Upper lobe of right lung (tissue), 1 donor: ENCODE measurements around the gene OTOG. TPM values are rescaled to one million over a fixed set of nuclear protein-coding genes. Genes with fewer than 3 reads are reported as not detected.

Source experiments
- ATAC-seq: fragments of 200-7000 bp; cut with Tn5 transposase; one replicate; pipeline ENCODE4 v1.9.1; 2020; ENCODE audit warnings: mild to moderate bottlenecking, moderate library complexity
- DNase-seq: peaks from one replicate; pipeline ENCODE4 v3.0.0-alpha.2; 2020
- H3K27ac ChIP-seq: fragments of 200-600 bp; one replicate; pipeline ENCODE4 v1.8.0; 2022
- H3K27me3 ChIP-seq: fragments of 200-600 bp; one replicate; pipeline ENCODE4 v1.8.0; 2022; ENCODE audit warnings: mild to moderate bottlenecking
- H3K36me3 ChIP-seq: fragments of 200-600 bp; one replicate; pipeline ENCODE4 v1.8.0; 2022
- H3K4me1 ChIP-seq: fragments of 200-600 bp; one replicate; pipeline ENCODE4 v1.8.0; 2022
- H3K4me3 ChIP-seq: fragments of 200-600 bp; one replicate; pipeline ENCODE4 v1.8.0; 2022; ENCODE audit warnings: mild to moderate bottlenecking
- H3K9me3 ChIP-seq: fragments of 200-600 bp; one replicate; pipeline ENCODE4 v1.8.0; 2022
- intact Hi-C: fragments of 100-400 bp; cut with DNase I; formaldehyde crosslinking; loops from one replicate; pipeline ENCODE4 v1.11.0; 2022
- total RNA-seq: library from RNA; stranded (reverse); fragmentation: NEBNext Ultra II Directional; extraction: Animal tissue kit (Norgen Biotek cat#: 25700); gene quantifications from one replicate; pipeline ENCODE4 v1.2.1, GENCODE V29; 2021
- TF ChIP-seq, protein P1 (sequence below): fragments of 200-600 bp; IDR thresholded peaks from one replicate; pipeline ENCODE4 v1.8.0; 2022; ENCODE audit warnings: antibody characterized with exemption
- donor health status: DM: no; HTN: yes; CAD: no; lungs with severe emphysema.

Gene OTOG
- total RNA-seq, 1 donor from 2014 or later: not detected

DNA sequence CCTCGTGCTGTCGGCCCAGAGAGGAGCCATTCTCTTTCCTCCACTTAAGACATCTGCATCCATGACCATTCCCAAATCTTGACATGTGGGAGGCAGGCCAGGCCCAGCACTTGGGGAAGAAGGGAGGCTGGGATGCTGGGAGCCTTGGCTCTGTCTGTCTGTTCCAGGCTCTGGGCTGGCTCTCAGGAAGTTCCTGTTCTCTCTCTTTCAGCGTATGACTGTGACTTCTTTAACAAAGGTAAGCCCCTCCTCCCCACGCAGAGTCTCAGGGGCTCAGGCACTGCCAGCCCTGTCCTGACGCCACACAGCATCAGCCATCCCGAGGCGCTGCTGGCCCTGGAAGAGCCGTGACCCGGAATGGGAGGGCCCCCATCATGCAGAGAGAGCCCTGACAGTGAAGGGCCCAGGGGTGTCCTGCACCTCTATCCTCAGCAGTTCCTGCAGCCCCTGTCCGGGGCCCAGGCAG, 52.4 kb downstream of the OTOG start:
- Histone ChIP-seq H3K36me3 (no peaks in the 10 kb centered on the region), H3K27me3 (no peaks in the 10 kb centered on the region), H3K4me3 (no peak overlapping the region), H3K9me3 (no peaks in the 10 kb centered on the region), H3K27ac (no peak overlapping the region), H3K4me1 (no peaks in the 10 kb centered on the region)
- intact Hi-C loops: no loop called here
- TF ChIP-seq, protein P1, sequence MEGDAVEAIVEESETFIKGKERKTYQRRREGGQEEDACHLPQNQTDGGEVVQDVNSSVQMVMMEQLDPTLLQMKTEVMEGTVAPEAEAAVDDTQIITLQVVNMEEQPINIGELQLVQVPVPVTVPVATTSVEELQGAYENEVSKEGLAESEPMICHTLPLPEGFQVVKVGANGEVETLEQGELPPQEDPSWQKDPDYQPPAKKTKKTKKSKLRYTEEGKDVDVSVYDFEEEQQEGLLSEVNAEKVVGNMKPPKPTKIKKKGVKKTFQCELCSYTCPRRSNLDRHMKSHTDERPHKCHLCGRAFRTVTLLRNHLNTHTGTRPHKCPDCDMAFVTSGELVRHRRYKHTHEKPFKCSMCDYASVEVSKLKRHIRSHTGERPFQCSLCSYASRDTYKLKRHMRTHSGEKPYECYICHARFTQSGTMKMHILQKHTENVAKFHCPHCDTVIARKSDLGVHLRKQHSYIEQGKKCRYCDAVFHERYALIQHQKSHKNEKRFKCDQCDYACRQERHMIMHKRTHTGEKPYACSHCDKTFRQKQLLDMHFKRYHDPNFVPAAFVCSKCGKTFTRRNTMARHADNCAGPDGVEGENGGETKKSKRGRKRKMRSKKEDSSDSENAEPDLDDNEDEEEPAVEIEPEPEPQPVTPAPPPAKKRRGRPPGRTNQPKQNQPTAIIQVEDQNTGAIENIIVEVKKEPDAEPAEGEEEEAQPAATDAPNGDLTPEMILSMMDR: no peak
- ATAC-seq: no peak
- peak; percentile 56 for DNase-seq

DNA sequence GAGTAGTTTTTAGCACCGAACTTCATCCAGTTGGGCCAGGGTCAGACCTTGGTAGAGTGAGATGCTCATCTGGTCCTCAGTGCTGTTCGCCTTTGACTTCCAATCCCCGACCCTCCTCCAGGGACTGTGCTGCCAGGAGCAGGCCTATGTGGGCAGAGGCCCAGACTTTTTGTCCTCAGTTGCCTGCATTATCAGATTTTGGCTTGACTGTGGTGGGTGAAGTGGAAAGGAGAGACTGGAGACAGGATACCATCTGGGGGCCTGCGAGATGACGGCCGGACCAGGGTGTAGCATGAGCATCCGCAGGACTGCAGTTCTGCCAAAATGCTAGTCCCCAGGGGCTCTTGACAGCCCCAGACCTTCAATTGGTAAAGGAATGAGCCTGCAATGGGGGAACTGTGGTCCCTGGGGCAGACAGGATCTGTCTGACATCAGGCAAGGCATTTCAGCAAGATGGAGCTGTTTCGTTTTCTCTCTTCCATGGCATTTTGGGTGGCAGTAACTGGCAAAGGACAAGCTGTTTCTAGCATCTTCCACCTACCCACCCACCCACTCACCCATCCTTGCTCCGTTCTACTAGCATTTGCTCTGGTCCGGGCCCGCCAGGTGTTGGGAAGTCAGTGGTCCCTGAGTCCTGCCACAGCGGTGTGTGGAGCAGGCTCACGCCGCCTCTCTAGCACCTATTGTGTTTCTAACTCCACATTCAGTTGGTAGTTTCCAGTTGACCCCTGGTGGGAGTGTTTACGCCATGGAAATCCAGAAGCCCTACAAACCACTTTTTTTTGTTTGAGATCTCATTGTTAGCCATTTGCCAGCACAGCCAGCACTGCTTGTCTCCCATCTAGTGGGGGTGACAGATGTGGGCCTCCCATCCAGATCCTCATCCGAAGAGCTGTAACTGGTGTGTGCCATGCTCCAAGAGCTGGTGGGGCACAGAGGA, 53.5 kb downstream of the OTOG start:
- no peak overlapping the region for H3K4me3 ChIP-seq
- DNase-seq (no peak), ATAC-seq (no peak)
- no peaks in the 10 kb centered on the region for H3K9me3 ChIP-seq
- no peaks in the 10 kb centered on the region for H3K4me1 ChIP-seq
- H3K27ac ChIP-seq: no peak overlapping the region
- intact Hi-C loops: loop anchor here (10.0 kb wide), 1 partner anchor 384 kb away; no protein-coding TSS in a partner anchor
- TF ChIP-seq, protein P1: no peak
- no peaks in the 10 kb centered on the region for H3K27me3 ChIP-seq
- no peaks in the 10 kb centered on the region for H3K36me3 ChIP-seq

DNA sequence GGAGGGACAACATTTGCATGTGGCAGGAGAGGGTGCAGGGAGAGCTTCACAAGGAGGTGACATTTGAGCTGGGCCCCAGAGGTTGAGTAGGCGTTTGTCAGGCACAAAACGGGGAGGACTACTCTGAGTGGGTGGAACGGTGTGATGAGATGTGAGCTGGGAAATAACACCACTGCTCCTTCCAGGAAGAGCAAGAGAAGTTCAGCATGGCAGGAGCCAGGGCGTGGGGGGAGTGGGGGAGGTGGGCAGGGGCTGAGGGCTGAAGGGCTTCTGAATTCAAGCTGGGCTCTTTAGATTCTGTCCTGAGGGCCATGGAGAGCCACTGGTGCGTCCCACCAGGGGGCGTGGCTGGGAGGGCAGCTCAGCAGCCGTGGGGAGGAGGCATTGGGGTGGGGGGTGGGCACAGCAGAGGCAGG, 54.2 kb downstream of the OTOG start:
- intact Hi-C loops: loop anchor here (10.0 kb wide), 1 partner anchor 384 kb away; no protein-coding TSS in a partner anchor
- no peaks in the 10 kb centered on the region for H3K4me1 ChIP-seq
- DNase-seq (no peak), ATAC-seq (no peak)
- TF ChIP-seq, protein P1: no peak
- H3K9me3 ChIP-seq: no peaks in the 10 kb centered on the region
- H3K36me3 ChIP-seq: no peaks in the 10 kb centered on the region
- H3K4me3 ChIP-seq: no peak overlapping the region
- H3K27ac ChIP-seq: no peak overlapping the region
- H3K27me3 ChIP-seq: no peaks in the 10 kb centered on the region

DNA sequence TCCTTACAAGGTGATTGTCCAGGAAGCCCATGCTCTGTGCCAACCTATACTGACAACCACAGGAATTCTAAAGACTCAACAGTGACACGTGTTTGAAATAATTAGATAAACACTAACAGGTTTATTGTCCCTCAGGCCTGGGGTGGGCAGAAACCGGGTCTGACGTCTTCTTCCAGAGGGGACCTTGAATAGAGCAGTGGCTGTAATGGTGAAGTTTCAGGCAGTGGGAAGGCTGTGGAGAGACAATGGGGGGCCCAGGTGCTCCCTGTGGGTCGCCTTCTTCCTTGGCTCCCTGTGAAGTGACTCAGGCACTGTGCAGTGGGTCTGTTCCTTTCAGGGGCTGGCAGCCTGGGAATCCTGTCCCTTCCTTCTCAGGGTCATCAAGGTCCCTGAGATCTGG, 54.6 kb downstream of the OTOG start:
- no peaks in the 10 kb centered on the region for H3K36me3 ChIP-seq
- TF ChIP-seq, protein P1: no peak
- DNase-seq: no peak
- no peak for ATAC-seq
- intact Hi-C loops: loop anchor here (10.0 kb wide), 1 partner anchor 383 kb away; no protein-coding TSS in a partner anchor
- H3K4me1 ChIP-seq: no peaks in the 10 kb centered on the region
- H3K4me3 ChIP-seq: no peak overlapping the region
- no peaks in the 10 kb centered on the region for H3K9me3 ChIP-seq
- no peak overlapping the region for H3K27ac ChIP-seq
- H3K27me3 ChIP-seq: no peaks in the 10 kb centered on the region

DNA sequence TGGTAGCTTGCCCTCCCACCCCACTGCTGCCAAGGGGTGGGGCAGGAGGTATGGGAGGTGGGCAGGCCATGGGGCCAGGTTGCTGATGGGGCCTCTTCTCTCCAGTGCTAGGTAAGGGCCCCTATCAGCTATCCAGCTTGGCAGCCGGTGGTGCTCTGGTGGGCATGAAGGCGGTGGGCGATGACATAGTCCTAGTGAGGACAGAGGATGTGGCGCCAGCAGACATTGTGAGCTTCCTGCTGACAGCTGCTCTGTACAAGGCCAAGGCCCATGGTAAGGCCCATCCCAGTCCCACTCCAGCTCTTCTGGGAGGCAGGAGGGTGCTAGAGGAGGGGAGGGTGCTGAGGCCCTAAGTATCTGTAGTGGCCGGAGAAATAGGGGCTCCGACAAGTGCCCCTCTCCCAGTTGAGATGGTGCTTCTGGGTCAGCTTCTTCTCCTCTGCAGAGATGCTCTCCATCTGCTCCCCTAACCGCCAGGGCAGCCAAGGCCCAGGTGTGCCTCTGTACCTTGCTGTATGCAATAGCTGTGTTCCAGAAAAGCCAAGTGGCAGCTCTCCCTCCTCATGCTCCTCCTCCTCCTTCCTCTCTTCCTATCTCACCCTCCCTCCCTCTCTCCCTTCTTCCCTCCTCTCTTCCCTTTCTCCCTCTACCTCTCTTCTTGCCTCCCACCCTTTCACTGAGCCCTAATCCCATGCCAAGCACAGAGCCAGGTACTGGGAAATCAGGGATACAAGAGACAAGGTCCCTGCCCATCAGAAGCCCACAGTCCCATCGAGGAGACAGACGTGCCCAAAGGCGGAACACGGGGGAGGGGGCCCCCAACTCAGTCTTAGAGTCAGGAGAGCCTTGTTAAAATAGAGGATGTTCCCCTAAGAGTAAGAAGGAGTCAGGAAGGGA, 55.3 kb downstream of the OTOG start:
- Histone ChIP-seq H3K4me3 (no peak overlapping the region), H3K27ac (no peak overlapping the region), H3K27me3 (no peaks in the 10 kb centered on the region), H3K9me3 (no peaks in the 10 kb centered on the region), H3K36me3 (no peaks in the 10 kb centered on the region), H3K4me1 (no peaks in the 10 kb centered on the region)
- TF ChIP-seq, protein P1: no peak
- DNase-seq: no peak
- intact Hi-C loops: loop anchor here (10.0 kb wide), 1 partner anchor 382 kb away; no protein-coding TSS in a partner anchor
- no peak for ATAC-seq
